ENCODE results near the gene DDX5.
"Not testable (repeated sequence)": the region's sequence is repeated elsewhere in the genome, so short reads cannot be mapped to it uniquely, and the experiment has no call there.

Gene DDX5

DNA sequence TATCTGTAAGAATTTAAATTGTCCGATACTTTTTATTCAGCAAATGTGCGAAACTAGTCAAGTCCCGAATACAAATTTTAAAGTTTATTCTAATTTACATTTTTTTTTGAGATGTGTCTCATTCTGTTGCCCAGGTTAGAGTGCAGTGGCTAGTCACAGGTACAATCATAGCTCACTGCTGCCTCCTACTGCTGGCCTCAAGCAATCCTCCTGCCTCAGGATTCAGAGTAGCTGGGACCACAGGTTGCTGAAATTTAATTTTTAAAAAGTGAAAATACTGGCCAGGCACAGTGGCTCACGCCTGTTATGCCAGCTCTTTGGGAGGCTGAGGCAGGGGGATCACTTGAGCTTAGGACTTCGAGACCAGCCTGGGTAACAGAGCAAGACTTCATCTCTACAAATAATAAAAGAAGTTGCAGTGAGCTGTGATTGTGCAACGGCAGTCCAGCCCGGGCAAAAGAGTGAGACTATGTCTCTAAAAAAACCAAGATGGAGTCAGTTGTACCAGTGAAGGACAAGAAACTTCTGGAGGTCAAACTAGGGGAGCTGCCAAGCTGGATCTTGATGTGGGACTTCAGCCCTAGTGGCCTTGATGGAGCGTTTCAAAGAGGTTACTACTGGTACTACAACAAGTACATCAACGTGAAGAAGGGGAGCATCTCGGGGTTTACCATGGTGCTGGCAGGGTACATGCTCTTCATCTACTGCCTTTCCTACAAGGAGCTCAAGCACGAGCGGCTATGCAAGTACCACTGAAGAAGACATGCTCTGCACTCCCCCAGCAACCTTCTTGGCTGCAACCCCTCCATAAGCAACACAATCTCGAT, 14.8 kb downstream of the DDX5 start:
- DNase-seq: peak; percentile 21

DNA sequence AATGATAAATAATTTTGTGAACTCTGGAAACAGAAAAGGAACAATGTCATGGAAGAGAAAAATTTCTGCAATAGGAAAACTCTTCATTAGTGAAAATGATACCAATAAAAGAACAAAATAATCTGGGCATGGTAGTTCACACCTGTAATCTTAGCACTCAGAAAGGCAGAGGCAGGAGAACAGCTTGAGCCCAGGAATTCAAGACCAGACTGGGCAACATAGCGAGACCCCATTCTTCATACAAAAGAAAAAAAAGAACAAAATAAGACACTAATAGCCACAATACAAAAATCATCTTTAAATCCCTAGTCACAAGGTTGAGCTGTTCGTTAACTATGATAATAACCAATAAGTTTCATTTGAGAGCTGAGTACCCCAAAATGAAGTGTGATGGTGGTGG, 17.8 kb downstream of the DDX5 start:
- no peak for DNase-seq

DNA sequence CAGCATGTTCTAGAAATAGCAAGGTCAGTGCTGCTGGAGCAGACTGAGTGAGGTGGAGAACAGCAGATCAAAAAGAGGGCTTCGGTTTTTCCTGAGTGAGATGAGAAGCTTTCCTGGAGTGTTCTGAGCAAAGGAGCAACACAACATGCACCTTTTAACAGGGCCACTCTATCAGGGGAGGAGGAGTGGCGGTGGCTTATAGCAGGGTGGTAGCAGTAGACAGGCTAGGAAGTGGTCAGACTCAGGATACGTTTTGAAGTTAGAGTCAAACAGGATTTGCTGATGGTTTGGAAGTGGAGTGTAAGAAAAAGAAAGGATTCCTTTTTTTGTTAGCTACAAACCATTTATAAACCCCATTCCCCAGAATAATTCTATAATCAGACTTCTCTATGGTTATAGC, 21.7 kb downstream of the DDX5 start:
- no peak for DNase-seq

DNA sequence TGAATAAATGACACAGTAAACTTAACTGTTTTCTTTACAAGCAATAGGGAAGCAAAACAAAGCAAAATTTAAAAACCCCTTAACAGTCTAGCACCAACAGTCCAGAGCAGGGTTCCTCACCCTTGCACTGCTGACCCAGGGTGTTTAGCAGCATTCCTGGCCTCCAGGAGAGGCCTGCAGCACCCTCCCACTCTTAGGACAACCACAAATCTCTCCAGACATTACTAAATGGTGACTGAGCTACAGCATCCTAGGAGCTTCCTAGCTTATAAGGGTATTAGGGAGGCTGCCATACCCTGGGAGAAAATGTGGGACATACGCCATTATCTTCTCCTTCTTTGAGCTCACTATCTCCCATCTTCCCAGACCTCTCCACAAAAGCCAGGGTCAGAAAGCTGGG, 25.1 kb downstream of the DDX5 start:
- DNase-seq: no peak

DNA sequence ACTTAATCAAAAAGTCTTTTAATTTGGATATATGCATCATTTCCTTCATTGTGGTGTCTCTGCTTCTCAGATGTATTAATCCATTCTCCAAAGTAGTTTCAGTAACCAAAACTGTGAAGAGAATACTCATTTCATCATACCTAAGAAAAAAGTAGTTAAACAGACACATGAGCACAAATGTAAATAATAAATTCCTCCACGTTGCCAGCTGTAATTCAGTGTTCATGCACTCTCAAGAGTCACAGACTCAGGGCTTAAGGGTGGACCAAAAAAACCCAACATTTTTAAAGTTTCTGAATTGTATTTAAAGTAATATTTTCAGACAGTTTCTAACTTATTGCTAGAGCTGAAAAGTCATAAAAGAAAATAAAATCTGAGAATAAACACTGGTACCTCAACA, 28.2 kb downstream of the DDX5 start:
- no peak for DNase-seq

DNA sequence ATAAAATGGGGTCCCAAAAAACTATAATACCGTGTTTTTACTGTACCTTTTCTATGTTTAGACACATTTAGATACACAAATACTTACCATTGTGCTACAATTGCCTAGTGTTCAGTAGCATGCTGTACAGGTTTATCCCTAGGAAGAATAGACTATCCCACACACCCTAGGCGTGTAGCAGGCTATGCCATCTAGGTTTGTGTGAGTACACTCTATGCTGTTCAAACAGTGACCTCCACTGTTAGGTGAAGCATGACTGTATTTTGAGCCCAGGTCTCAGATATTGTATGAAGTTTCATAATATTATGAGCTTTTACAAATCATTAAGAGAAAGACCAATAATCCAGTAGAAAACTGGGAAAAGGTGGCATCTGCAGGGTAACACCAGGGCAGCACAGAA, 33.5 kb downstream of the DDX5 start:
- DNase-seq: no peak

DNA sequence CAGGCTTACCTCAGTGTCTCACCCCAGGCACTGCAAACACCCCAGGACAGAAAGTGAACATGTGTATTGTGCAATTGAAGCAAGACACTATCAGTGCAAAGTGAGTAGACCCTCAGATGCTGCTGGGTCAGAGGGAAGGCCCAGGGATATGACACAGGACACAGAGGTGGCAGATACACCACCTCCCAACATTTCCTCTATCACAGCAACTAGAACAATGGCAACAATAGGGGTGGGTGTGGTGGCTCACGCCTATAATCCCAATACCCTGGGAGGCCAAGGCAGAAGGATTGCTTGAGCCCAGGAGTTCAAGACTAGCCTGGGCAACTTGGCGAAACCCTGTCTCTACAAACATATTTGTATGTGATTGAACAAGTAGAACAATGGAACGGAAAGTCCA, 34.6 kb downstream of the DDX5 start:
- no peak for DNase-seq

DNA sequence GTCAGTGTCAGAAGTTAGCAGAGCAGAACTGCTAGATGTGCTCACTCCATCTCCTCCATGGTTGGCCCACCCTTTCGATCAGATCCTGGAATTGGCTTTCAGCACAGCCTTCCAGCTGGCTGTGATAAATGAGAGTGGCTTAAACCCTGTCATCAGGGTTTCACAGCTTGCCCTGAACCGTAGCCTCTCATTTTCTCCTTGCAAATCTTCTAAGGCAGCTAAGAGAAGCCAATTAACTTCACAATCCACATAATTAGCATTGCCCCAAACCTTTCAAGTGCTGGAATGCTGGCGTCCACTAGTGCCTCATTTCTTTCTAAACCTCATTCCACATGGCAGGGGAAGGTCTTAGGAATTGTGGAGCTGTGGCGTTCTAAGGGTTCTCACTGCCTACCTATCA, 35.5 kb downstream of the DDX5 start:
- DNase-seq: no peak

DNA sequence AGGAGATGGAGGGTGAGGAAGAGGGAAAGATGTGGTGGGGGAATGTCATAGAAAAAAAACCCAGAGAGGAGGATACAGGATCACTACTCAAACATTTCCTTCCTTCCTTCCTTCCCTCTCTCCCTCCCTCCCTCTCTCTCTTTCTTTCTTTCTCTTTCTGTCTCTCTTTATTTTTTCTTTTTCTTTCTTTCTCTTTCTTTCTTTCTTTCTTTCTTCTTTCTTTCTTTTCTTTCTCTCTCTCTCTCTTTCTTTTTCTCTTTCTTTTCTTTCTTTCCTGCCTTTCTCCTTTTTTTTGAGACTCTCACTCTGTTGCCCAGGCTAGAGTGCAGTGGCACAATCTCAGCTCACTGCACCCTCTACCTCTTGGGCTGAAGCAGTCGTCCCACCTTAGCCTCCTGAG, 39.3 kb downstream of the DDX5 start:
- DNase-seq: not testable (repeated sequence)

DNA sequence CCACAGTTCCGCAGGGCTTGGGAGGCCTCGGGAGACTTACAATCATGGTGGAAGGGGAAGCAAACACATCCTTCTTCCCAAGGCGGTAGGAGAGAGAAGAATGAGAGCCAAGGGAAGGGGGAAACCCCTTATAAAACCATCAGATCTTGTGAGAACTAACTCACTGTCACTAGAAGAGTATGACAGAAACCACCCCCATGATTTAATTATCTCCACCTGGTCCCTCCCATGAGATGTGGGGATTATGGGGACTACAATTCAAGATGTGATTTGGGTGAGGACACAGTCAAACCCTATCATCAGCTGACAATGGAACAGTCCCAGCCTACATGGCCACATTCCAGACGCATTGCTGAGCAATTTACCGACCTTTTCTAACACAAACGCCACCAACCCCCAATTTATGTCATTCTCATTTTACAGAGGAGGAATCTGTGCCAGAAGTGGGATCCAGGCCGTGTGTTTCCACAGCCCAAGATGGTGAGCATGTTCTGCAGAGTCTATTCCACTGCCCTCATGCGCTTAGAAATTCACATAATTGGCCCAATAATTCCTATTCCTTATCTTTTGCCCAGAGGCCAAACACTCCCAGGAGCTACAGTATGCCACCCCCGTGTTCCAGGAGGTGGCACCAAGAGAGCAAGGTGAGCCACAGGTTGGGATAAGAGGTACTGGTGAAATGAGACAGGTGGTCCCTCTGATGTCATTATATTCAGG, 39.9 kb downstream of the DDX5 start:
- DNase-seq: no peak

DNA sequence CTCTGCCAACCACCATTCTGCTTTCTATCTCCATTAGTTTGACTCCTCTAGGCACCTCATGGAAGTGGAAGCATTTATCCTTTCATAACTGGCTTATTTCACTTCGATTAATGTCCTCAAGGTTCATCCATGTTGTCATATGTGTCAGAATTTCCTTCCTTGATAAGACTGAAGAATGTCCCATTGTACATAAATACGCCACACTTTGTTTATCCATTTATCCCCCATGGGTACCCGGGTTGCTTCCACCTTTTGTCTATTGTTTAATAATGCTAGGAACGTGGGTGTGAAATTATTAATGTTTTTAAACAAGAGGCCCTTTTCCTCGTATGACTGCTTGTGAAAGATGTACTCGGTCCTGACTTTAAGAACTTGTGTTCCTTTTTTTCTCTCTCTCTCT, 44.3 kb downstream of the DDX5 start:
- no peak for DNase-seq

DNA sequence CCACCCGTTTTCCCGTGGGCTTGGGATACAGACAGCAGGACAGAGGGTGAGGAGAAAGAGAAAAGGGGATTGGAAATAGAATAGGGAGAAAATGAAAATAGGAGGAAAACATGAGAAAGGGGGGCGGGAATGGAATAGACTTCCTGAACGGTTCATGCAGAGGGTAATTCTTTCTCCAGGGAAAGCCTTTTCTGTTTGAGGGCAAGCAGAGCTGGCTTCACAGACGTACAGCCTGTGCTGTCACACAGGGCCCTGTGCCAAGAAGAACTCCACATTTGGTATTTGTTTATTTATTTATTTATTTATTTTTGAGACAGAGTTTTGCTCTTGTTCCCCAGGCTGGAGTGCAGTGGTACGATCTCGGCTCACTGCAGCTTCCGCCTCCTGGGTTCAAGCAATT, 45.1 kb downstream of the DDX5 start:
- no peak for DNase-seq

DNA sequence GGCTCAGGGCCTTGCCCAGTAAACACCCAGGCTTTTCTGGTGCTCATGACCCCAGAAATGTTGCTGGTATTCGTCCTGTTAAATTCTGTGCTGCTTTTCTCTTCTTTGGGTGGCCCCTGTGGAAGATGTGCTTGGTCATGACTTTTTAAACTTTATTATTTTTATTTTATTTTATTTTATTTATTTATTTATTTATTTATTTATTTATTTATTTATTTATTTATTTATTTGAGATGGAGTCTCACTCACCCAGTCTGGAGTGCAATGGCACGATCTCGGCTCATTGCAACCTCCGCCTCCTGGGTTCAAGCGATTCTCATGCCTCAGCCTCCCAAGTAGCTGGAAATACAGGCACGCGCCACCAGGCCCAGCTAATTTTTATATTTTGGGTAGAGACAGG, 46.3 kb downstream of the DDX5 start:
- DNase-seq: not testable (repeated sequence)

DNA sequence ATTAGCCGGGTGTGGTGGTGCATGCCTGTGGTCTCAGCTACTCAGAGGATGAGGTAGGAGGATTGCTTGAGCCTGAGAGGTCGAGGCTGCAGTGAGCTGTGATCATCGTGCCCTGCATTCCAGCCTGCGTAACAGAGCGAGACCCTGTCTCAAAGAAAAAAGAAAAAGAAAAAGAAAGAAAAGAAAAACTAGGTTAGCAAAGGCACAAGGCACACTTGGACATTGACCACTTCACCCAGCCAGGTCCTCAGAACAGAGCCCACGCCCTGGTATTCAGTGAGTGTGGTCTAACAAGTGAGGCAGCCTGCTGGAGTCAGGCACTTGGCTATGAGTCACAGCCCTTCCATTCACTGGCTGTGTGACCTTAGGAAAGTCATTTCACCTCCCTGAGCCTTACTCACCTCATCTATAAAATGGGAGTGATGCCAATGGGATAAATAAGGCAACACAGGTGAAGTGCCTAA, 46.8 kb downstream of the DDX5 start:
- no peak for DNase-seq

DNA sequence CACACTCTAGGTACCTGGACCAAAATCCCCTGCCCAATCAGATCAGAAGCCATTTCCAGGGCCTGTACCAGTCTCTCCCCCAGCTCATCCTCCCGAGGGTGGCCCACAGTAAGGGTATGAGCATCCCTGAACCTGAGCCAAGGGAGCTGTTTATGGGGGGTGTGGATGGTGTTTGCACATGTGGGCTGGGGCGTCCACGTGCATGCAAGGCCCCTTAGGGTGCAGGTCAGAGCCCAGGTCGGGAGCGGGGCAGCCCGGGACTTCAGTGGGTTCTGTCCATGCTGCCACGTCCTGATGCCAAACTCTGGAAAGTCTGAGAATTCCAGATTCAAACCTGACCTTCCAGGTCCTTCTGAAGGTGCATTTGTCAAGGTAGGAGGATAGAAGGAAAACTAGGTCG, 47.3 kb downstream of the DDX5 start:
- no peak for DNase-seq

DNA sequence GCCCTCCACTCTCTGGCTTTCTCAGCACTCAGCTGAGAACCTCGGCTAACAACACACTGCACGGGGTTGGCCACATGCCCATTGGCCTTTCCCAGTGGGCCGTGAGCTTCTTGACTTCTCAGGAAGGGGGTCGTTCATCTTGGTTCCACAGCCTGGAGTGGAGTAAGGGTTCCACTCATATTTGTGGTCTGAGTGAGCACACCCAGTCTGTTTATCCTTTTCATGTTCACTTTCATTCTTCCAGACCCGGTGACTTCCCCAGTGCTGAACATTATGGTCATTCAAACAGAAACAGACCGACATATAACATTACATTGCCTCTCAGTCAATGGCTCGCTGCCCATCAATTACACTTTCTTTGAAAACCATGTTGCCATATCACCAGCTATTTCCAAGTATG, 48.9 kb downstream of the DDX5 start:
- DNase-seq: no peak

DNA sequence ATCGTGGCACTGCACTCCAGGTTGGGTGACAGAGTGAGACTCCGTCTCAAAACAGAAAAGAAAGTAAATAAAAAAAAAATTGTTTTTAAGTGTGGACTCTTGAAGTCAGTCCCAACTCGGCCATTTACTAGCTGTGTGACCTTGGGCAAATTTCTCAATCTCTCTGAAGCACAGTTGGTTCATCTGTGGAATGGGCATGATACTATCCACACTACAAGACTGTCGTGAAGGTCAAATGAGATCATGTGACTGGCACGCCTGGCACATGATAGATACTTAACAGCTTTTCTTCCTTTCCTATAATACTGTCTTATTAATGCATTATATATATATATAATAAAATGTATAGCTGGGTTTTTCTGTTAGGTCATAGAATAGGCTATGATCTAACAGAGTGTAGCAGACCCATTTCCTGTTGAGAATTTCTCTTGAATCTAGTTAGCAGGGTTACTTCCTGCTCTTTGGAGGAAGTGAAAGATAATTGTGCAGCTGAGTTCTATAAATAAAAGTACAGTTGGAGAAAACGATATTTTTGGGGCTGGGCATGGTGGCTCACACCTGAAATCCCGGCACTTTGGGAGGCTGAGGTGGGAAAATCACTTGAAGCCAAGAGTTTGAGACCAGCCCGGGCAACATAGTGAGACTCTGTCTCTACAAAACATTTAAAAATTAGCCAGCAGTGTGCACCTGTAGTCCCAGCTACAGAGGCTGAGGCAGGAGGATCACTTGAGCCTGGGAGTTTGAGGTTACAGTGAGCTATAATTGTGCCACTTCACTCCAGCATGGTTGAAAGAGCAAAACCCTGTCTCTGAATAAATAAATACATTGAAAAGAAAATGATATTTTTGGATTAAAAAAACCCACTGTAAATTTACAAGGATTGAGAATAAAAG, 49.9 kb downstream of the DDX5 start:
- DNase-seq: no peak

DNA sequence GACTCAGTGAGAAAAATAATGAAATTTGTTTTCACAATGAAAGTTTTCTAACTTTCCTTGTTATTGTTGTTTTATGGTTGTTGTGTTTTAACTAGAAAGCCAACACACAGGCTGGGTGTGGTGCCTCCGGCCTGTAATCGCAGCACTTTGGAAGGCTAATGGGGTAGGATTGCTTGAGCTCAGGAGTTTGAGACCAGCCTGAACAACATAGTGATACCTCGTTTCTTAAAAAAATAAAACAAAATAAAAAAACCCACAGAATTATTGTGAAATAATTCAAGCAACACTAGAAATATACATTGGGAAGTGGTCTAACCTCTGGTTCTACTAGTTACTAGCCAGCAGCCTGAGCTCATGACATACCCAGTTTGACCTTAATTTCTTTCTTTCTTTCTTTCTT, 56.5 kb downstream of the DDX5 start:
- no peak for DNase-seq

DNA sequence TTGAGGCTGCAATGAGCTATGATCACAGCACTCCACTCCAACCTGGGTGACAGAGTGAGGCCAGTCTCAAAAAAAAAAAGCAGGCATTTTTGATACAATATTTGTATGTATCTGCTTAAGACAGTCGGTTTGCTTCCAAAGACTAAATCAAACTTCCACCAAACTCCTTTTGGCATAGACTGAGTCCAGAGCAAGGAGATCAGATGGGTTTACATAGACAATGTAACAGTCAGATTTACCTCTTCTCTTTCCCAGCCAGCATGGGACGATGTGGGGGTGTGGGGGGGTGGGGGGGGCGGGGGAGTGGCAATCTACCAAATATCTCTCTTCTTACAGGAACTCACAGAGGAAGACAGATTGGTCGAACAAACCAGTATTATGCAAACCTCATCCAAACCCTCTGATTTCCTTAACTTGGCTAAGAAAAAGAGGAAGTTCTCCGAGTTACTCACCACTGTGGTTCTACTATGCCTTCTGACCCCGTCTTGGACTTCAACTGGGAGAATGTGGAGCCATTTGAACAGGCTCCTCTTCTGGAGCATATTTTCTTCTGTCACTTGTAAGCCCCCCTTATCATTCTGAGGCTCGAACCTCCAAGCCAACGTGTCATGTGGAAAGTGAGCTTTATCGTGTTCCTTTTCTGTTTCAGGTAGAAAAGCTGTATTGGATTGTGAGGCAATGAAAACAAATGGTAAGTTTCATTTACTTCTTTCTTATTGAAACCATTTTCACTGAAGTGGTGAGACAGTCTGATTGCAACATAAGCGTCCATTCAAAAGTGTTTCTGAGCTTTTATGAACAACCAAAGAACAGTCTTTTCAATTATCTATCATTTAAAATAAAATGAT, 57.2 kb downstream of the DDX5 start, which contains the start of gene MILR1:
Gene MILR1, plus strand, starts transcription at position 451 of the 848 bp plus-strand sequence. Its CDS starts 54 bp downstream, at position 505.
- no peak for DNase-seq
